Hematopoietic multipotent progenitor cell treated with erythropoietin and hydrocortisone succinate and interleukin-3 and kit ligand, for 4 days (in vitro differentiated cells): ENCODE measurements around the gene PTPRN2.
"Not testable (repeated sequence)": the region's sequence is repeated elsewhere in the genome, so short reads cannot be mapped to it uniquely, and the experiment has no call there.

ENCODE experiments used
- DNase-seq: peaks from one replicate; pipeline ENCODE4 v3.0.0-alpha.2; 2015

PTPRN2 gene

GRCh38 chr7:158458096-158458495, 129.5 kb downstream of the PTPRN2 start:
- no peak for DNase-seq

GRCh38 chr7:158457586-158457985, 130.0 kb downstream of the PTPRN2 start:
- not testable (repeated sequence) for DNase-seq

GRCh38 chr7:158454631-158455030, 133.0 kb downstream of the PTPRN2 start:
- no peak for DNase-seq

DNA sequence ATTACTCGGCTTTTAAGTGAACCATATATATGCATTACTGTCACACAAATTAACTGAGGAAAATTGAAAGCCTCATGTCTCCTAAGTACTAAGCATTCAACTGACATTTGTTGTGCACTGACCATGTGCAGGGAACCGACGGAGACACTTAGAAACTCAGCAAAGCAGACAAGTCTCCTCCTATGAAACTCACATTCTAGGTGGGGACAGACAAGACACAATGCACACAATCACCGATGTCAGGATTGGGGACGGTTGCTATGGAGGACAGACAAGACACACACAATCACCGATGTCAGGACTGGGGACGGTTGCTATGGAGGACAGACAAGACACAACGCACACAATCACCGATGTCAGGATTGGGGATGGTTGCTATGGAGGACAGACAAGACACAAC, 134.0 kb downstream of the PTPRN2 start:
- DNase-seq: no peak

DNA sequence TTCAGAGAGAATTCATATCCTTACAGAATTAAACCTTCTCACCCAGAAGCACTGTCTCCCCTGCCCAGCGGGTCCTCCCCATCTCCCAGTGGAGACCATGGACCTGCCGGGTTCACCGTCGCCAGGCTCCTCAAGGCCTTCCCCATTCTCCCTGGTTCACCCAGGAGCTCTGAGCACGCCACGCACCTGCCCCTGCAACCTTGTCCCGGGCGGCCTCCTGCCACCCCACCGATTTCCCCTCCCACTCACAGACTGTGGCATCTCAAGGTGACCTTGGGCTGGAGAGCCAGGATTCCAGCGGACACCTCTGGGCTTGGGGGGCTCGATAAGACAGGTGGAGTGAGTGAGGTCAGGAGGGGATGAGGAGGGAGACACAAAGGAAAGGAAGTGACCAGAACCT, 135.3 kb downstream of the PTPRN2 start:
- DNase-seq: no peak

DNA sequence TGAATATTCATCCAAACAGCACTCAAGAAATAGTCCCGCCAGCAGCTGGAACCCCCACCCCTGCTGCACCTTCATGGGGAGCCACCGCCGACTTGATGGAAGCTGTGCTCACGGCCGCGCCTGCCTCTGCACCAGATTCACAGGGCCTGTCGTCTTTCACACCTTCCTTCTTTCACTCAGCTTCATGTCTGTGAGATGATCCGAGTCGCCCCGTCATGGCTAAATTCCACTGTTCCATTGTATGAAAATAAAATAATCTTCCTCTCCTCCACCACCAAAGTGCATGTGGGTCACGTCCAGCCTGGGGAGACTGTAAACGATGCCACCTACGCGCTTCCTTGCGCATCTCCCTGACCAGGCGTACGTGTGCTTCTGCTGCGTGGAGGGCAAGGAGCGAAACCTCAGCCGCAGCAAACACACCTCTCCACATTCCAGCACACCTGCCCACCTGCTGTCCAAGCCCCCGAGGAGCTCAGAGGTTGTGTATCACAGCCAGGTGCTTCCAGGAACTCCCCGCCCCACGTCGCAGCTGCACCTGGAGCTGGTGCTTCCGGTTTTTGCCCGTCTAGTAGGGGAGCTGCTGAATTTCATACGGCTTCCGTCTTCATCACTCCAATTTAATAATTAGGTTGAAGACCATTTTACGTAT, 137.0 kb downstream of the PTPRN2 start:
- no peak for DNase-seq

DNA sequence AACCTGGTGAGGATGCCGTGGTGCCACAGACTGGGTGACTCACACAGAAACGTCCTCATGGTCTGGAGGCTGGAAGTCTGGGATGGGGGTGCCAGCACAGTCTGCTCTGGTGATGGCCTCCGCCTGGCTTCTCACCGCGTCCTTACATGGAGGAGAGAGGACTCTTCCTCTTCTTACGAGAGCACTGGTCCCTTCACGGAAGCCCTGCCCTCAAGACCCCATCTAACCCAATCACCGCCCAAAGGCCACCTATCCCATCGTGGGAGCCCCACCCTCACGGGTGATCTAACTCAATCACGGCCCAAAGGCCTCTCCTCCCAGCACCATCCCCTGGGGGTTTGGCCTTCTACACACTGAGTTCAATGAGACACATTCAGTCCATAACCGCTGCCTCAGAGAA, 137.7 kb downstream of the PTPRN2 start:
- no peak for DNase-seq

DNA sequence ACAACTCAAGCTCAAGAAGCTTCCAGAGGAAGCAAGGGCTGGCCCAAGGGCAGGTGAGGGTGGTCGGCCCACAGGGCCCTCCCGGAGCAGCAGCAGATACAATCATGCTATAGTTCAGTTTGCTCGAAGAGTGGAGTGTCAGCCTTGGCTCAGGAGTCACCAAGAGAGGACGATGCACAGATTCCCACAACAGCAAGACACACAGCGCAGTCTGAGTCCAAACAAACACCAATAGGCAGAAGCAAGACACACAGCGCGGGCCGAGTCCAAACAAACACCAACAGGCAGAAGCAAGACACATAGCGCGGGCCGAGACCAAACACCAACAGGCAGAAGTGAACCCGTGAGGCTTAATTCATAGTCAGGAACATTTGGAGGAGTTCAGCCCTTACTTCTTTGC, 138.4 kb downstream of the PTPRN2 start:
- no peak for DNase-seq

GRCh38 chr7:158448430-158449100, 139.1 kb downstream of the PTPRN2 start:
- no peak for DNase-seq

DNA sequence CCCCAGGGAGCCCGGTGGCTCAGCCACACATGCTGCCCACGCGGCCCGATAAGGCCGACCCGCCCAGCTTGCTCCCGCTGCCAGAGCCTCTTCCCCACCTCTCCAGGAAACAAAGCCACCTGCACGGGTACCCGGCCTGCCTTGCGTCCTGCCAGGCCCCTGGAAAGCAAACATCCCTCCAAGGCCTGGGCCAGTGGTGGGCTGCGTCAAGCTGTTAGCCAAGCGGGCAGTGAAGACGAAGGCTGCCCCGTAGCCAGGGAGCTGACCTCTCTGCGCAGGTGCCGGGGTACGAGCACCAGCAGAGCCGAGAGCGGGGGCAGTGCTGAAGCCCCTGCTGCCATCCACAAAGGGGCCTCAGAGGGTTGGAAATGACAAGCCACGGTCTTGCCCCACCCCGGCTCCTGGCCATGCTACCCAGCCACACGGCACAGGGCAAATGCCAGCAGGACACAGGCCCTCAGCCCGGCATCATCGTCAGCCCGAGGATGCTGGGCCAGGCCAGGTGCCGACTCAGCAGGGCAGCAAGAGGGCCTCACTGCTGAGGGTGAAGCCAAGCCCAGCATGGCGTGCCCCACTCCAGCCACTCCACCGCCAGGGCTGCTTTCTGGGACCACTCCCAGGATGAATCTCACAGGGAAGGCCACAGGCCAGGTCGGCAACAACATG, 140.0 kb downstream of the PTPRN2 start:
- DNase-seq: no peak

DNA sequence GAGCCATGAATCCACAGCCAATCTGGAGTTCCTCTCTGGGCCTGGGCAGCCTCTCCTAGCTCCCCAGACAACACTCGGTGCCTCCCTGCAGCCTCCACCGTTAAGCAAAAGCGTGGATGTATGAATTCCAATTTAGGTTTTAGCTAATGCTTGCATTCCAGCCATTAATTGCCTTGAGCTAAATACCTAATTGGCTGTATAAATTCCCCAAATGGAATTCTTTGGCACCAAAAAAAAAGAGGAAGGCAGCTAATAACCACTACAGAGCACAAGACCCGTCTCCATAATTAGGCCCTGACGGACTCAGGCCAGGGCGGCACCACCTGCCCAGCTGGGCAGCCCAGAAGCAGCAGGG, 140.5 kb downstream of the PTPRN2 start:
- DNase-seq: no peak

DNA sequence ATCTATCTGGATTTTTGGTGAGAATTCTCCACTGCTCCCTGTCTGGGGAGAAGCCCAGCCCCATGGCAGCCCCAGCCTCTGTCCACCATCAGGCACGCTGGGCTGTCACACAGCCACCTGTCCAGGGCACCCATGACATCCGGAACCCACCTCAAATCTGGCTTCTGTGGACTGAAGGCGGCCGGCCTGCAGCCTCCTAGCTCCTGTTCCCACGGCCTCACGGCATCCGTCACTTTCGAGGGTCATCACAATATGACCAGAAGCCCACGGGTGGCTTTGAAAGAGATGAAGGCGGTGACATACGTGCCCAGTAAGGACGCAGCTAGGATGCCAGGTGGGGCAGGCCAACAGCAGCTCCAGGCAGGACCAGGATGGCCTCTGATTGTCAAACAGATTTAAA, 140.9 kb downstream of the PTPRN2 start:
- no peak for DNase-seq

DNA sequence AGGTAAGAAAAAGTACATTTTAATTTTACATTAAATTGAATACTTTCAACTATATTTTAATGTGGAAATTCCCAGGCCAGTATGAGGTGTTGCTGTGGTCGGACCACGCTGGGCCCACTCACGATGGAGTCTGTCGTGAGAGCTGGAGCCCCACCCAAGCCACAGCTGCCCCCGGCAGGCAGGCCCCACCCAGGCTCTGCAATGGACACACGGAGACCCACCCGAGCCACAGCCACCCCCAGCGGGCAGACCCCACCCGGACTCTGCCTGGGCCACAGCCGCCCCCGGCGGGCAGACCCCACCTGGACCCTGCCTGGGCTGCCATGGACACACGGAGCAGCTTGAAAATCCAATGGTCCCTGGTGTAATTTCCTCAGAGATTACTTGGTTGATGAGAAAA, 141.3 kb downstream of the PTPRN2 start:
- DNase-seq: no peak

- DNase-seq: no peak
Measured at GRCh38 chr7:158445421-158446175, 142.0 kb downstream of the PTPRN2 start.

DNA sequence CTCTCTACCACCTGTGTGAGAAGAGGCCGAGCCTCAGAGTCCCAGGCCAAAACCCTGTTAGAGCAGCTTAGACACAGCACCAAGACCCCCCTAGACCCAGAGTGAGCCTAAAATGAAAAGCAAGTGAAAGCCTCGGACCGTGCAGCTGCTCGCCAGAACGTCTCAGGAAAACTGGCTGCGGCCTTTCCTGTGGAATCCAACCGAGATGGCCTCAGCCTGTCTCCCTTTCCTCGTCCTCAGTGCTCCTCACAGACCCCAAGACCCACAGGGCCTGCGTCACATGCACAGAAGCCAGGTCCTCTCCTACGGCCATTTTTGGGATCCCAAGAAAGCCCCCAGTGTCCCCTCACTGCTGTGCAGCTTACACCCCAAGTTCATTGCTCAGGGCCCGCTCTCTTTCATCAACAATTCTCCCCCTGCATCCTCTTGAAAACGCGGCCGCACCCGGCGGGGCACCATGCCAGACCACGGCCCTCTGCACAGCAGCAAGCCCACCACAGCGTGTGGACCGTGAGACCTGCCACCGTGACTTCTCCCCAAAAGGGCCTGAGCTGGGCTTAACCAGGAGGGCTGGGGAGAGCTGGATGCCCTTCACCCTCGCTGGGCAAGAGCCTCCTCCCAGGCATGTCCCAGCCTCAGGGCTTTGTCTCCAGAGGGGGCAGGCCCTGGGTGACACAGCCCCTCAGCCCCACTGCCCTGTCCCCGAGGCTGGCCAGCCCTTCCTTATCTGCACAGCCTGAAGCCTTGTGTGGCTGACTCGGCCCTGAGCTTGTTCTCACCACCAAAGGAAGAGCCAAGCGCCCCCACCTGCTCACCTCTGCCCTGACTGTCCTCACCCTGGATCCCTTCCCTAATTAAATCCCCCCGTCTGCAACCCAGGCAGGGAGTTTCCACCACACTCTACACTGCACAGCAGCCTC, 142.9 kb downstream of the PTPRN2 start:
- DNase-seq: no peak

DNA sequence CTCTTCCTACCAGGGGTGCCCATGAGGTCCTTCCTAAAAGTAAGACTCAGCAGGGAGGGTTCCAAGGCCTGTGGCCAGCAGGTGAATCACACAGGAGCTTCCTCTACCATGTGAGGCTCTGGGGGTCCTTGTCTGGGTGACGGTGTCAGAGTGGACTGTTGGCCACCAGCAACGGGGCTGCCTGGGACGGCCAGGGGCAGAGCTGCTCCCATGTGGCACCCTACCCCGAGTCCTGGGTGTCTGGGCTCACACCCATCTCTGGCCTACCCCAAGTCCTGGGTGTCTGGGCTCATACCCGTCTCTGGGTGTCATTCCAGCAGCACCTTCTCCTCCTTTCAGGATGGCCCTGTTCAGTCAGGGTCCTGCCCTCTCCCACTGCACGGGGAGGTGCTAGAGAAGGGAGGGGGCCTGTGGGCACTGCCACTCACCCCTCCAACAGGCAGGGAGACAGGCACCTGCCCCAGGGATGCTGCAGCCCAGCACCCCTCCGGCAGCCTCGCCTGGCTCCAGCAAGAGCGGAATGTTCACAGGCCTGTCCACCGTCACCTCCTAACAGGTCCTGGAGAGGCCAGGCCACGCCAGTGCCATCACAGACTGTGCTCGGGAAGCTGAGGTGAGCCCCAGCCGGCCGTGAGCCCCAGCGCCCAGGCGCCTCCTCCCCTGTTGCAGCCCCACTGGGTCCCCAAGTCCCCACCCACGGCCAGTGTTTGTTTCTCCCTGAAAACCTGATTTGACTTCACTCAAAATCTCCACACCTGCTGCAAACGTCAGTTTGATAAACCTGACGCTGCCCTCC, 143.7 kb downstream of the PTPRN2 start:
- DNase-seq: no peak

GRCh38 chr7:158443014-158443687, 144.5 kb downstream of the PTPRN2 start:
- no peak for DNase-seq

DNA sequence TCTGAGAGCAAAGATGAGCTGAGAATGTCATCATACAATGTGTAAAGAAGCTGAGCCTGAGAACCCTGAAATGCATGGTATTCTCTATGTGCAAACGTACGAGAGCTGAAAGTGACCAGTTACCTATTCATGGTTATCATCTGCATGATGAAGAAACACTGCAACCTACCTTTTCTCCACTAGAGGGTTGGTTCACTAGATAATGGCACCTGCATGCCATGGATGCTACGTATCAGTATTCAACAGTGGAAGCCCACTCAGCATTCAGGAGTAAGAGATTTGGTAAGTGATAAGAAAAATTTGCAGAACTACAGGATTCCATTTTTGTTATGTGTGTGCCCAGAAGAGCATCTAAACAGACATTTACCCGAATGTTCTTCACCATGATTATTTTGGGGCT, 145.4 kb downstream of the PTPRN2 start:
- peak; percentile 10 for DNase-seq

DNA sequence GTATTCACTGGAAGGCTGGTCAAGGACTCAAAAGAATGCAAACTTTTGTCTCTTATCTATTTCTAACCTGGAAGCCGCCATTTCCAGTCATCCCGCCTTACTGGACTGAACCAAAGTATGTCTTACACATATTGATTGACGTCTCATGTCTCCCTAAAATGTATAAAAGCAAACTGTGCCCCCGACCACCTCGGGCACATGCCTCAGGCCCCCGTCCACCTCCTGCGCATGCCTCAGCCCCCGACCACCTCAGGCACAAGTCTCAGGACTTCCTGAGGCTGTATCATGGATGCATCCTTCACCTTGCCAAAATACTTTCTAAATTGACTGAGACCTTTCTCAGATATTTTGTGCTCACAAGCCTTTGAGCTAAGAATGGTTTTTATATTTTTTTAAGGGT, 148.6 kb downstream of the PTPRN2 start:
- DNase-seq: no peak

- DNase-seq: no peak
Measured at GRCh38 chr7:158432369-158433341, 155.0 kb downstream of the PTPRN2 start.
